Tibial nerve (tissue), 3 donors: ENCODE results near the gene ABHD12.

Experiments
- POLR2A ChIP-seq, 2 donors: fragments of 450-650 bp; IDR thresholded peaks; one replicate each; pipeline ENCODE4 v1.6.1; 2017; ENCODE audit warnings: antibody characterized with exemption in 2 of 2, mild to moderate bottlenecking in 2 of 2, moderate library complexity in 2 of 2
- TF ChIP-seq, protein P1 (sequence below), 5 experiments: fragments of 200-600 bp in 3 of 5; fragments of 450-650 bp in 2 of 5; sonication (generic) in 3 of 5; IDR thresholded peaks; one replicate each; pipeline ENCODE4 v1.5.1; 2016 to 2019; ENCODE audit warnings: antibody characterized with exemption in 5 of 5, mild to moderate bottlenecking in 3 of 5, moderate library complexity in 2 of 5

DNA sequence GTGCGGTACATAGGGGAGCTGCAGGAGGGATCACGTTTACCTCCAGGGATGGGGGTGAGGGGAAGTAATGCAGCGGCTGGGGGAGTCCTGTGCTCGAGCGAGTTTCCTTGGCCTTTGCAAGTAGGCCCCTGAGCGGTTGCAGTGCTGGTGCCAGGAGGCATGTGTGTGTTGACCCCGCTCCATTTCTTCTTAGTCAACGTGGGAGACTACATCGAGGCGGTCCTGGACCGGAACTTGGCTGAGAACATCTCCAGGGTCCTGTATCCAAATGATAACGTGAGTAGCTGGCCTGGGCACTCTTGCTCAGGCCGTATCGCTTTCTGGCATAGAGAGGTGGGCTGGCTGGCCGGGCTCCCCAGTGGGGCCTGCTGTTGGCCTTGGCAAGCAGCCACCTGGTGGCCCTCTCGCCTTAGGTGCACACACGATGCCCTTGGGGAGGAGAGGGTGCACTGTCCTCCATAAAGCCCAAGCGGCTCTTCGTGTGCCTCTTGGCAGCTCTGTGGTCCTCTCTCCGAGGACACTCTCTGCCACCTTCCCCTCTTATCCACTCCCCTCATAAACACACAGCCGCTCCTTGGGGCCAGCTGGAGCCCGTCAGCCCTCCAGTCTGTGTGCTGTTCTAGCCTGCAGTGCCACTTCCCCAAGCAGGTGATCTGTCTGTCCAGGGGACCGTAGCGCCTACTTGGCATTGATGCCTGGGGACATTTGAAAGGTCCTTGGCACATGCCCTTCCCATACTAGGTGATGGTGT, 113.4 kb downstream of the ABHD12 start:
- TF ChIP-seq, protein P1, sequence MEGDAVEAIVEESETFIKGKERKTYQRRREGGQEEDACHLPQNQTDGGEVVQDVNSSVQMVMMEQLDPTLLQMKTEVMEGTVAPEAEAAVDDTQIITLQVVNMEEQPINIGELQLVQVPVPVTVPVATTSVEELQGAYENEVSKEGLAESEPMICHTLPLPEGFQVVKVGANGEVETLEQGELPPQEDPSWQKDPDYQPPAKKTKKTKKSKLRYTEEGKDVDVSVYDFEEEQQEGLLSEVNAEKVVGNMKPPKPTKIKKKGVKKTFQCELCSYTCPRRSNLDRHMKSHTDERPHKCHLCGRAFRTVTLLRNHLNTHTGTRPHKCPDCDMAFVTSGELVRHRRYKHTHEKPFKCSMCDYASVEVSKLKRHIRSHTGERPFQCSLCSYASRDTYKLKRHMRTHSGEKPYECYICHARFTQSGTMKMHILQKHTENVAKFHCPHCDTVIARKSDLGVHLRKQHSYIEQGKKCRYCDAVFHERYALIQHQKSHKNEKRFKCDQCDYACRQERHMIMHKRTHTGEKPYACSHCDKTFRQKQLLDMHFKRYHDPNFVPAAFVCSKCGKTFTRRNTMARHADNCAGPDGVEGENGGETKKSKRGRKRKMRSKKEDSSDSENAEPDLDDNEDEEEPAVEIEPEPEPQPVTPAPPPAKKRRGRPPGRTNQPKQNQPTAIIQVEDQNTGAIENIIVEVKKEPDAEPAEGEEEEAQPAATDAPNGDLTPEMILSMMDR (IDR thresholded peaks at IDR 0.05) = no peak
- TF ChIP-seq POLR2A (IDR thresholded peaks at IDR 0.05) = no peak
